PC-3 (cell line): ENCODE measurements around the gene UGT1A7. TPM values are rescaled to one million over a fixed set of nuclear protein-coding genes. Genes with fewer than 3 reads are reported as not detected.

Experiments
- ATAC-seq: fragments of 200-7000 bp; cut with Tn5 transposase; 2 replicates; pipeline ENCODE4 v1.9.1; 2020; ENCODE audit warnings: mild to moderate bottlenecking, moderate library complexity
- BruUV-seq: library from RNA; stranded (reverse); fragments of 400-500 nt; replicated peaks from 2 replicates; lab custom pipeline; 2021; lab: Mats Ljungman, UMichigan
- CTCF ChIA-PET: fragments of 300-600 bp; sonication (Branson Sonifier 250); formaldehyde crosslinking; loops from one replicate; lab custom pipeline; 2022; ENCODE audit warnings: antibody characterized with exemption; lab: Charles Lee
- POLR2A ChIA-PET: fragments of 300-600 bp; sonication (Branson Sonifier 250); formaldehyde crosslinking; loops from one replicate; lab custom pipeline; 2022; ENCODE audit warnings: antibody characterized with exemption; ENCODE audit not compliant: unreplicated experiment; lab: Charles Lee
- DNase-seq: peaks from one replicate; pipeline ENCODE4 v3.0.0-alpha.2; 2015
- H2AFZ ChIP-seq: fragments of 300-600 bp; sonication (generic); 2 replicates; pipeline ENCODE4 v1.6.0; 2016; ENCODE audit warnings: antibody characterized with exemption, low read length
- H3F3A ChIP-seq: fragments of 300-600 bp; sonication (generic); one replicate; pipeline ENCODE4 v1.6.0; 2017; ENCODE audit warnings: antibody characterized with exemption, low read length, control low read depth, mild to moderate bottlenecking; ENCODE audit not compliant: unreplicated experiment
- H3K27ac ChIP-seq: fragments of 300-600 bp; sonication (generic); 2 replicates; pipeline ENCODE4 v1.5.1; 2016; ENCODE audit warnings: mild to moderate bottlenecking, low read length
- H3K27me3 ChIP-seq: fragments of 300-600 bp; sonication (generic); 2 replicates; pipeline ENCODE4 v1.6.1; 2016; ENCODE audit warnings: low read length, mixed read lengths
- H3K36me3 ChIP-seq: fragments of 300-600 bp; sonication (generic); 2 replicates; pipeline ENCODE4 v1.6.1; 2016; ENCODE audit warnings: low read depth, mixed run types, low read length, mixed read lengths
- H3K4me1 ChIP-seq: fragments of 300-600 bp; sonication (generic); 2 replicates; pipeline ENCODE4 v1.5.1; 2016; ENCODE audit warnings: low read length; ENCODE audit not compliant: insufficient read depth
- H3K4me2 ChIP-seq: fragments of 300-600 bp; sonication (generic); 2 replicates; pipeline ENCODE4 v1.6.0; 2016; ENCODE audit warnings: low read length
- H3K4me3 ChIP-seq: fragments of 300-600 bp; sonication (generic); 2 replicates; pipeline ENCODE4 v1.5.1; 2016; ENCODE audit warnings: mild to moderate bottlenecking, low read length, mixed read lengths
- H3K79me2 ChIP-seq: fragments of 300-600 bp; sonication (generic); 2 replicates; pipeline ENCODE4 v1.6.1; 2017; ENCODE audit warnings: low read length, mixed read lengths
- H3K9ac ChIP-seq: fragments of 300-600 bp; sonication (generic); 2 replicates; pipeline ENCODE4 v1.6.0; 2016; ENCODE audit warnings: mild to moderate bottlenecking, low read length
- H3K9me2 ChIP-seq: fragments of 300-600 bp; sonication (generic); replicated peaks from 2 replicates; pipeline ENCODE4 v1.6.1; 2016; ENCODE audit warnings: mixed run types, low read length, mixed read lengths
- H3K9me3 ChIP-seq: fragments of 300-600 bp; sonication (generic); 2 replicates; pipeline ENCODE4 v1.6.1; 2016; ENCODE audit warnings: low read length, mixed read lengths
- H4K20me1 ChIP-seq: fragments of 300-600 bp; sonication (generic); 2 replicates; pipeline ENCODE4 v1.6.1; 2016; ENCODE audit warnings: low read length, mixed read lengths
- EZH2 ChIP-seq: fragments of 300-600 bp; sonication (generic); IDR thresholded peaks from one replicate; pipeline ENCODE4 v1.6.1; 2017; ENCODE audit warnings: antibody characterized with exemption, mild to moderate bottlenecking, low read length; ENCODE audit not compliant: unreplicated experiment
- EZH2phosphoT487 ChIP-seq: fragments of 300-600 bp; sonication (generic); IDR thresholded peaks from 2 replicates; pipeline ENCODE4 v1.6.1; 2018; ENCODE audit warnings: mild to moderate bottlenecking, antibody characterized with exemption, low read length, borderline replicate concordance
- intact Hi-C: fragments of 100-400 bp; cut with micrococcal nuclease; formaldehyde crosslinking; loops from 2 replicates; pipeline ENCODE4 v1.9.0; 2023
- total RNA-seq: library from RNA; depleted of rRNA; stranded (reverse); fragments of >200 nt; gene quantifications from 2 replicates; pipeline ENCODE4 v1.2.3, GENCODE V29; 2014
- TF ChIP-seq, protein P1 (sequence below): fragments of 300-600 bp; sonication (generic); conservative IDR thresholded peaks from 2 replicates; pipeline ENCODE4 v1.5.1; 2017; ENCODE audit warnings: antibody characterized with exemption, low read depth, mild to moderate bottlenecking, low read length

Gene UGT1A7
- total RNA-seq, 1 experiment from 2014 or later: not detected

DNA sequence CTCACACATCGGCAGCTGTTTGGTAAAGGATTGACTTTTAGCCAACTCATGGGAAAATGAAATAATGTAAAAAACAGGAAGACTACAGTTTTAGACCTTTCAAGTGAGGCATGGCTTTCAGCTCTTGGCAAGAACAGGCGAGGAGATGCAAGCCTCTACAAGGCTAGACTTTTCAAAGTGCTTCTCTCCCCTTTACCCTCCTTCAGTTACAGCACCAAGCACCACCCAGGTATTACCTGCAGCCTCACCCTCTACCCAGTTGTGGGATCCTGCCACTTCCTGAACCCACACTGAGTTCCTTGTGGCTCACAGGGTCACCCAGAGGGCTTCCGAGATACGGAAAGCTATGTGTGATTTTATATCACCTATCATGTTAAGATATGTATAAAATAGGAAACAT, 30.7 kb upstream of the UGT1A7 start:
- Histone ChIP-seq H3K9me2 (no peaks in the 10 kb centered on the region), H4K20me1 (no peaks in the 10 kb centered on the region), H3K4me1 (no peaks in the 10 kb centered on the region), H3K36me3 (no peaks in the 10 kb centered on the region), H3K4me2 (no peak overlapping the region), H3K79me2 (no peaks in the 10 kb centered on the region), H3K9me3 (no peaks in the 10 kb centered on the region), H3K27ac (no peak overlapping the region), H2AFZ (no peak overlapping the region), H3K27me3 (no peaks in the 10 kb centered on the region), H3K4me3 (no peak overlapping the region), H3F3A (no peaks in the 10 kb centered on the region), H3K9ac (no peak overlapping the region)
- no peak for DNase-seq
- no TSS peak for BruUV-seq
- ChIA-PET CTCF (no interaction called here), POLR2A (interaction anchor here (0.6 kb wide), 1 partner anchor 164 kb away, joined by 4 read pairs; no protein-coding TSS in a partner anchor)
- TF ChIP-seq, protein P1, sequence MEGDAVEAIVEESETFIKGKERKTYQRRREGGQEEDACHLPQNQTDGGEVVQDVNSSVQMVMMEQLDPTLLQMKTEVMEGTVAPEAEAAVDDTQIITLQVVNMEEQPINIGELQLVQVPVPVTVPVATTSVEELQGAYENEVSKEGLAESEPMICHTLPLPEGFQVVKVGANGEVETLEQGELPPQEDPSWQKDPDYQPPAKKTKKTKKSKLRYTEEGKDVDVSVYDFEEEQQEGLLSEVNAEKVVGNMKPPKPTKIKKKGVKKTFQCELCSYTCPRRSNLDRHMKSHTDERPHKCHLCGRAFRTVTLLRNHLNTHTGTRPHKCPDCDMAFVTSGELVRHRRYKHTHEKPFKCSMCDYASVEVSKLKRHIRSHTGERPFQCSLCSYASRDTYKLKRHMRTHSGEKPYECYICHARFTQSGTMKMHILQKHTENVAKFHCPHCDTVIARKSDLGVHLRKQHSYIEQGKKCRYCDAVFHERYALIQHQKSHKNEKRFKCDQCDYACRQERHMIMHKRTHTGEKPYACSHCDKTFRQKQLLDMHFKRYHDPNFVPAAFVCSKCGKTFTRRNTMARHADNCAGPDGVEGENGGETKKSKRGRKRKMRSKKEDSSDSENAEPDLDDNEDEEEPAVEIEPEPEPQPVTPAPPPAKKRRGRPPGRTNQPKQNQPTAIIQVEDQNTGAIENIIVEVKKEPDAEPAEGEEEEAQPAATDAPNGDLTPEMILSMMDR: no peak
- TF ChIP-seq EZH2phosphoT487 (no peak), EZH2 (no peak)
- intact Hi-C loops: no loop called here
- ATAC-seq: no peak

DNA sequence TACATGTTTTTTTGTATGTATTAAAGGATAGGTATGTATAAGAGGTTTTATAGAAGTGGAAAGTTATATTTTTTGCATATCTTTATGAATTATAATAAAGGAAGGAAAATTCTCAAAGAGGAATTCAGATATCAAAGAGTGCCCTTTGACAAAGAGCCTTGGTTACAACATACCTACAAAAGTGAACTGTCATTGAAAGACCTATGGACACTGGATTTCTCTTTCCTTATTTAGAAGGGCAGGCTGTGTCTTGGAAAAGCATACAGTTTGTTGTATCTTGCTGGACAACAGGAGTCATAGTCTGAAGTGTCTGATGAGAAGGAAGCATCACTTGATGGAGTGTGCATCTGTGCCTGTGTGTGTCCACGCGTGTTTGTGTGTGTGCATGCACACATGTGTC, 30.3 kb upstream of the UGT1A7 start:
- ATAC-seq: no peak

DNA sequence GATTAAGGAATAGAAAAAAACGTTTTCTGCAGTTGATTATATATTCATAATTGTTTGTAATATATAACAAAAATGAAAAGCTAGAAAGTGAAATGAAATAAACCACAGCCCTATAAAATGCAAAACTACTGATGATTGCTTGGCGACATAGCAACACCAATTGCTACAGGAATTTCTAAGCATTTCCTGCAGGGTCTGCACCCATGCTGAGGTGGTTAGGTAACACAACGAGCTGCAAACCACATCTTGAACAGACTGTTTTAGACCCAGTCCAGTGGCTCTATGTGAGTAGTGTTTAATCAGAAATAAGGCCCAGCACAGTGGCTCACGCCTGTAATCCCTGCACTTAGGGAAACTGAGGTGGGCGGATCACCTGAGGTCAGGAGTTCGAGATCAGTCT, 27.2 kb upstream of the UGT1A7 start:
- Histone ChIP-seq H4K20me1 (no peaks in the 10 kb centered on the region), H3K4me3 (no peak overlapping the region), H3K79me2 (no peaks in the 10 kb centered on the region), H3K4me2 (no peak overlapping the region), H3K27me3 (no peaks in the 10 kb centered on the region), H3K9ac (no peak overlapping the region), H2AFZ (no peak overlapping the region), H3K4me1 (no peaks in the 10 kb centered on the region), H3F3A (no peaks in the 10 kb centered on the region), H3K27ac (no peak overlapping the region), H3K36me3 (no peaks in the 10 kb centered on the region), H3K9me3 (no peaks in the 10 kb centered on the region), H3K9me2 (no peaks in the 10 kb centered on the region)
- ChIA-PET POLR2A (no interaction called here), CTCF (no interaction called here)
- intact Hi-C loops: no loop called here
- BruUV-seq: no TSS peak
- no peak for ATAC-seq
- DNase-seq: no peak
- TF ChIP-seq EZH2phosphoT487 (no peak), EZH2 (no peak)
- TF ChIP-seq, protein P1: no peak

More for the DNA sequence above, 30.3 kb upstream of the UGT1A7 start:
- H3K4me1 ChIP-seq: no peaks in the 10 kb centered on the region
- no peak for DNase-seq
- ChIA-PET CTCF (no interaction called here), POLR2A (interaction anchor here (0.6 kb wide), 1 partner anchor 165 kb away, joined by 4 read pairs; no protein-coding TSS in a partner anchor)
- H4K20me1 ChIP-seq: no peaks in the 10 kb centered on the region
- BruUV-seq: no TSS peak
- no peaks in the 10 kb centered on the region for H3F3A ChIP-seq
- TF ChIP-seq EZH2 (no peak), EZH2phosphoT487 (no peak)
- TF ChIP-seq, protein P1: no peak
- no peaks in the 10 kb centered on the region for H3K79me2 ChIP-seq
- no peak overlapping the region for H3K4me2 ChIP-seq
- no peak overlapping the region for H3K27ac ChIP-seq
- H3K27me3 ChIP-seq: no peaks in the 10 kb centered on the region
- H3K36me3 ChIP-seq: no peaks in the 10 kb centered on the region
- H3K9ac ChIP-seq: no peak overlapping the region
- no peaks in the 10 kb centered on the region for H3K9me2 ChIP-seq
- H2AFZ ChIP-seq: no peak overlapping the region
- no peaks in the 10 kb centered on the region for H3K9me3 ChIP-seq
- H3K4me3 ChIP-seq: no peak overlapping the region
- intact Hi-C loops: no loop called here
